Spinal cord (tissue), 10 donors: ENCODE measurements around the gene SAG. TPM values are rescaled to one million over a fixed set of nuclear protein-coding genes. Genes with fewer than 3 reads are reported as not detected.
"Not testable (repeated sequence)": the region's sequence is repeated elsewhere in the genome, so short reads cannot be mapped to it uniquely, and the experiment has no call there.

Experiments used
- DNase-seq, 6 donors: peaks; one replicate each; pipeline versions ENCODE4 v3.0.0 to v3.0.0-alpha.2; 2013 to 2015; ENCODE audit warnings: low spot score in 6 of 6, low read depth in 4 of 6
- H3K27ac ChIP-seq: one replicate; pipeline ENCODE4 v1.5.1; 2013; ENCODE audit warnings: low read depth, low read length, control low read depth
- H3K27me3 ChIP-seq: one replicate; pipeline ENCODE4 v1.6.1; 2013; ENCODE audit warnings: low read length; ENCODE audit not compliant: control insufficient read depth, insufficient read depth
- H3K36me3 ChIP-seq: one replicate; pipeline ENCODE4 v1.6.1; 2013; ENCODE audit warnings: low read length; ENCODE audit not compliant: control insufficient read depth, insufficient read depth
- H3K4me1 ChIP-seq: one replicate; pipeline ENCODE4 v1.6.1; 2013; ENCODE audit warnings: low read length; ENCODE audit not compliant: control insufficient read depth, insufficient read depth
- H3K4me3 ChIP-seq: one replicate; pipeline ENCODE4 v1.5.1; 2013; ENCODE audit warnings: low read depth, low read length, control low read depth
- H3K9me3 ChIP-seq: one replicate; pipeline ENCODE4 v1.6.1; 2013; ENCODE audit warnings: low read length; ENCODE audit not compliant: control insufficient read depth, insufficient read depth
- WGBS: methylation state at CpG from one replicate; pipeline ENCODE4 v1.1.5; 2013; ENCODE audit warnings: missing lambda C conversion rate; ENCODE audit not compliant: insufficient coverage; 5-methylcytosine and 5-hydroxymethylcytosine counted together
- polyA plus RNA-seq, 2 donors: library from polyadenylated mRNA; unstranded; fragments of 120-200 nt; gene quantifications; one replicate each; pipeline ENCODE4 v1.2.1, GENCODE V29; 2013; ENCODE audit not compliant: insufficient read length in 2 of 2
- total RNA-seq, 2 donors: library from RNA; depleted of rRNA in 1 of 2; stranded (reverse); fragments of 120-200 nt in 1 of 2; fragments of >200 nt in 1 of 2; gene quantifications; one replicate each; pipeline versions ENCODE4 v1.2.3 to v1.2.4, GENCODE V29; 2013 to 2014
- donor health status: healthy.

Gene SAG
- total and polyA plus RNA-seq, 4 donors = 0.48 to 0.69 (median 0.51) TPM; not detected in 1

DNA sequence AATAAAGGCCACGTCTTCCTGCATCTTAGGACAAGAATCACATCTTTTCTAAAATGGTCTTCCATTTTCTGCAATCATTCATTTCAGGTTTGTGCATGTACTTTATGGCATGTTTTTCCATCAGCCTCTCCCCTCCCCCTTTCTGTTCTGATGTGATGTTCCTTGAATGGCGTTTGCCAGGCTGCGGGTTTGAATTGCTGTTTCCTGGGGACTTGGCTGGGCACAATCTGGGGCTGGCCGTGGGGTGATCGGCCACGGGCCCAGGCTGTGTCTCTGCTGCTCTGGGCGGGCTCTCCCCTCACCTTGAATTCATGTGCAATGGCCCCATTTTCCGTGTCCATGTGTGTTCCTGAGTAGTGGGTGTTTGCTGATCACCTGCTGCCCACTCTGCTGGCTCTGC, 61.8 kb downstream of the SAG start:
- peaks cover 7% of the 10 kb centered on the region for H3K4me1 ChIP-seq
- no peak for DNase-seq
- H3K36me3 ChIP-seq = peaks cover 2% of the 10 kb centered on the region
- H3K4me3 ChIP-seq = no peak overlapping the region
- H3K9me3 ChIP-seq = peaks cover 1% of the 10 kb centered on the region
- WGBS = 78% methylated on average over 7 of the region's 8 CpGs
- no peak overlapping the region for H3K27ac ChIP-seq
- no peaks in the 10 kb centered on the region for H3K27me3 ChIP-seq

DNA sequence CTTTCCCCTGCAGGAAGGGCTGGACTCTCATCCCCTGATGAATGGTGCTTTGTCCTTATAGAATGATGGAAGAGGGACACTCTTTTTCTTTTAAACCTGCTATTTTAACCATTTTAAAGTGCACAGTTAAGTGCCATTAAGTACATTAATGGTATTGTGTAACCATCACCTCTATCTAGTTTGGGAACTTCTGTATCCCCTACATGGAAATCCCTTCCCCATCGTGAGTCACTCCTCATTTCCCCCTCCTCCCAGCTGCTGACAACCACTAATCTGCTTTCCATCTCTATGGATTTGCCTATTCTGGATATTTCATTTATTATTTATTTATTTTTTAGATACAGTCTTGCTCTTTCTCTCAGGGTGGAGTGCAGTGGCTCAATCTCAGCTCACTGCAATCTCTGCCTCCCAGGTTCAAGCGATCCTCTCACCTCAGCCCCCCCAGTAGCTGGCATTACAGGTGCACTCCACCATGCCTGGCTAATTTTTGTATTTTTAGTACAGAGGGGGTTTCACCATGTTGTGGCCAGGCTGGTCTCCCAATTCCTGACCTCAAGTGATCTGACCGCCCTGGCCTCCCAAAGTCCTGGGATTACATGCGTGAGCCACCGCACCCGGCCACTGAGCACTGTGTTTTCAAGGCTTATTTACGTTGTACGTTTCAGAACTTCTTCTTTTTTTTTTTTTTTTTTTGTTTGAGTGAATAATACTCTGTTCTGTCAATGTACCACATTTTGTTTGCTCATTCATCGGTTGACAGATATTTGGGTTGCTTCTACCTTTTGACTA, 62.5 kb downstream of the SAG start:
- no peak for DNase-seq
- peaks cover 2% of the 10 kb centered on the region for H3K36me3 ChIP-seq
- no peaks in the 10 kb centered on the region for H3K27me3 ChIP-seq
- no peak overlapping the region for H3K27ac ChIP-seq
- H3K9me3 ChIP-seq = peaks cover 1% of the 10 kb centered on the region
- no peak overlapping the region for H3K4me3 ChIP-seq
- WGBS = 96% methylated on average over 4 of the region's 9 CpGs
- peaks cover 7% of the 10 kb centered on the region for H3K4me1 ChIP-seq

DNA sequence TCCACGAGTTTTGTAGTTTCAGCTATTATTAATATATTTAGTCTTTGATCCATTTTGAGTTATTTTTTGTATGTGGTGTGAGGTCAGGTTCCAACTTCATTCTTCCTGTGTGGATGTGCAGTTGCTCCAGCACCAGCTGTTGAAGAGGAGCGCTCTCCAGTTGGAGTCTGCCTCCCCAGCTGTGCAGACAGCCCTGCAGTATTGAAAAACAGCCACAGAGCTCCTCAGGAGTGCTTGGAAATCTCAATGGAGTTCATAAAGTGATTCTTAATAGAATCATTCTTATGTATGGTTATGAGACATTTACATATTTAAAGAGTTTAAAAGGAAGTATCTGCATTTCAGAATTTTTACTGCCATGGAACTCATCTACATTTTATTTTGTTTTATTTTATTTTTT, 64.0 kb downstream of the SAG start:
- Histone ChIP-seq H3K27ac (no peak overlapping the region), H3K4me3 (no peak overlapping the region), H3K4me1 (peaks cover 7% of the 10 kb centered on the region), H3K27me3 (no peaks in the 10 kb centered on the region), H3K9me3 (peaks cover 1% of the 10 kb centered on the region), H3K36me3 (peaks cover 3% of the 10 kb centered on the region)
- no peak for DNase-seq
- no CpG with 5 or more reads among the region's 2 CpGs for WGBS

DNA sequence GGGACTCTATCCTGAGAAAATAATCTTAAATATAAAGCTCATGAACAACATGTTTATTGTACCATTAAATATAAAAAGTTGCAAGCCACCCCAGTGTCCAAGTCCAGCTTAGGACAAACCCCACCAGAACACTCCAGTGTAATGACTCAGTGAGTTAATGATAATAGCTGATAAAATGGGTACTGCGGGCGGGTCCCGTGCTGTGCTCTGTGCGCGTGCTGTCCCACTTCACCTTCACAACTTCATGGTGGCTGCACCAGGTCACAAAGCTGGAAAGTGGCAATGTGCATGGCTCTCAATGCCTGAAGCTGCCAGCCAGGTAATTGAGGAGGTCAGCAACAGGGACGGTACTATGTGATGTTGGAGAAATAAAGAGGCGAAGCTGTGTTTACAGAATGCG, 65.2 kb downstream of the SAG start:
- peaks cover 7% of the 10 kb centered on the region for H3K4me1 ChIP-seq
- peaks cover 7% of the 10 kb centered on the region for H3K36me3 ChIP-seq
- H3K27me3 ChIP-seq = no peaks in the 10 kb centered on the region
- H3K9me3 ChIP-seq = peaks cover 1% of the 10 kb centered on the region
- no peak overlapping the region for H3K27ac ChIP-seq
- DNase-seq = no peak
- 93% methylated on average over 3 of the region's 8 CpGs for WGBS
- no peak overlapping the region for H3K4me3 ChIP-seq

DNA sequence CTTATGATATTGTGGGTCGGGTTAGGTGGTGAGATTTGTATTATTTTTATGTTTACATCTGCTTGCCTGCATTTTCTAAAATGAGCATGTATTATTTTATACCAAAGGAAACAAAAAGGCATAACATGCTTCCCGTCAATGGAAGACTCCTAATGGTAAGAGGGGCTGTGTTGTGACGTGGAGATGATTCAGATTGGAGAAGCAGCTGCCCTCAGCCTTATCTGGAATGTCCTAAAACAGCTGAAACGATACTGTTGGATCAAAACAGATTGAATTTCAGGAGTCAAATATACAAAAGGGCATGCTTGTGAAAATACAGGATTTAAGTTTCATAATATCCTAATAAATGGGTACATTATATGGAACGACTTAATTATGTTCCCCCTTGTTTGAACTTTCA, 65.7 kb downstream of the SAG start:
- no peak overlapping the region for H3K4me3 ChIP-seq
- WGBS = 100% methylated on average over 1 of the region's 5 CpGs

DNA sequence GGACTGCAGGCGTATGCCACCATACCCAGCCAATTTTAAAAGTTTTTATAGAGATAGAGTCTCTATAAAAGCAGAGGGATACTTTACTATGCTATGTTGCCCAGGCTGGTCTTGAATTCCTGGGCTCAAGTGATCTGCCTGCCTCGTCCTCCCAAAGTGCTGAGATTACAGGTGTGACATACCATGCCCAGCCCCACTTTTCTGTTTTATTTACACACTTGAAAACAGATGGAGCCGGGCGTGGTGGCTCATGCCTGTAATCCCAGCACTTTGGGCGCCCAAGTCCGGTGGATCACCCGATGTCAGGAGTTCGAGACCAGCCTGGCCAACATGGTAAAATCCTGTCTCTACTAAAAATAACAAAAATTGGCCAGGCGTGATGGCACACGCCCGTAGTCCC, 67.2 kb downstream of the SAG start:
- not testable (repeated sequence) for H3K27me3 ChIP-seq, H3K4me3 ChIP-seq, H3K27ac ChIP-seq, H3K4me1 ChIP-seq, H3K9me3 ChIP-seq, DNase-seq, H3K36me3 ChIP-seq
- 100% methylated on average over 9 of the region's 11 CpGs for WGBS

More for the DNA sequence above, 65.7 kb downstream of the SAG start:
- DNase-seq = no peak
- Histone ChIP-seq H3K9me3 (peaks cover 1% of the 10 kb centered on the region), H3K36me3 (peaks cover 7% of the 10 kb centered on the region), H3K27me3 (no peaks in the 10 kb centered on the region), H3K4me1 (peaks cover 7% of the 10 kb centered on the region), H3K27ac (no peak overlapping the region)

DNA sequence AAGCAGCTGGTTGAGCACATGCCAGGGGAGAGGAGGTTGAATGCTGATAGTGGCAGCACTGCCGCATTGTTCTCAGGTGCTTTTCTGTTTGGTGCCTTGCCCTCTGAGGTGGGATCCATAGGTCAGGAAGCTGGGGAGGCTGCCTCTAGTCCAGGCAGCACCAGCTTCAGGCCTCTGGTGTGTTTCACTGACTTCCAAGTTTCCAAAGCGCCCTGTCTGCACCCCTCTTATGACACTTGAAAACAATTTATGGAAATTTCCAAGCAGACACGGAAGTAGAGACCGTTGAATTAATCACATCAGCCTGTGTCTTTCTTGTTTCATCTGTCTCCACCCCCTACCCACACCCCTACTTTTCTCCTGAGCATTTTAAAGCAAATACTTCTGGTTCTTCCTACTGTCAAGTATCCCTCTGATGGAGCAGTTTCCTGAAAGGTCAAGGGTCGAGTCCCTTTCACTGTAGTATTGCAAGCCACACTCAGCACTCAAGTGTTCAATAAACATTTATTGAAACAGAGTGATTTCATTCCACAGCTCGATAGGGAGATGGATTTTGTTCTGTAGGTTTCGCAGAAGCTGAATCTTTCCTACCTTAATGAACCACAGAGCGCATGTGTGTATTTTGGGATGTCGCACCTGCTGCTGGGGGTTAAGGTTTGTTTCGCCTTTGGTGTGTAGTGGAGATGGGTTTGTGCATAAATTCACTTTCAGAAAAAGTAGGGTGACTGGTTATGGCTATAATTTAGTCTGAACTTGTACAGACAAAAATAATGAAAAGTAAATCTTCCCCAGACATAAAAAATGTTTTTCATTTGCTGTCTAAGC, 68.1 kb downstream of the SAG start:
- peaks cover 1% of the 10 kb centered on the region for H3K9me3 ChIP-seq
- no peak overlapping the region for H3K4me3 ChIP-seq
- 86% methylated on average over 5 of the region's 10 CpGs for WGBS

DNA sequence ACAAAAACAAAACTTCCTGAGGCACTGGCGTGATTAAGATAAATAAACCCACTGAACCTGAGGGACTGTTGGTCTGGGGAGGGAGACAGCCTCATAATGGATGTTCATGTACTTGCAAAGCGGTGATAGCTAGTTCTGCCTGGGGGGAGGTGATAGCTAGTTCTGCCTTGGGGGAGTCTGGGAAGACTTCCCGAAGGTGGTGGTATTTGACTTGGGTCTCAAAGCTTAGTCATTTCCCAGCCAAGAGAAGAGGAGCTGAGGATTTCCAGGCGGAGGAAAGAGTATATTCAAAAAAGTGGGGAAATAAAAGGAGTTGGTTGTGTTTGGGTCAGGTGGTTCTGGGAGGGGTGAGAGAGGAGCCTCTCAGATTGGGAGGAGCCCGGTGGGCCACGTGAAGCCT, 71.4 kb downstream of the SAG start:
- H3K4me3 ChIP-seq = no peak overlapping the region
- H3K4me1 ChIP-seq = peaks cover 2% of the 10 kb centered on the region
- H3K27me3 ChIP-seq = no peaks in the 10 kb centered on the region
- no peaks in the 10 kb centered on the region for H3K9me3 ChIP-seq
- DNase-seq = no peak
- no peak overlapping the region for H3K27ac ChIP-seq
- peaks cover 7% of the 10 kb centered on the region for H3K36me3 ChIP-seq
- WGBS = 92% methylated on average over 5 of the region's 6 CpGs

More for the DNA sequence above, 68.1 kb downstream of the SAG start:
- Histone ChIP-seq H3K4me1 (no peaks in the 10 kb centered on the region), H3K27ac (no peak overlapping the region), H3K27me3 (no peaks in the 10 kb centered on the region), H3K36me3 (peaks cover 7% of the 10 kb centered on the region)
- no peak for DNase-seq

DNA sequence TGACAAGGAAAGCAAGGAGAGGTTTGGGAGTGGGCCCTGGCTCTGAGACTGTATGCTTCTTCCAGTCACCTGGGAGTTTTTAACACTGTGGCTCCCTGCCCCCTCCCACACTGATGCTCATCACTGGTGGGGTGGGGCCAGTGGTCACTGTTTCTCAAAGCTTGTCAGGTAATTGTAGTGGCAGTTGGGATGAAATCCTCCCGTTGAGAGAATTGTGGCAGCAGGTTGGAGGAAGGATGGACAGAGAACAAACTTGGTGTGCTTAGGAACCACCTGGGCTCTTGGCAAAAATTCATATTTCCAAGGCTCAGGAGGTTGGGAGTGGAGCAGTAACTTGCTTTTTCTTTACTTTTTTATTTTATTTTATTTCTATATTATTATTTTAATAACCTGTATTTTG, 71.8 kb downstream of the SAG start:
- H3K4me3 ChIP-seq = no peak overlapping the region

More for the DNA sequence above, 71.8 kb downstream of the SAG start:
- 63% methylated on average over 1 of the region's 1 CpG for WGBS
- H3K9me3 ChIP-seq = no peaks in the 10 kb centered on the region
- H3K4me1 ChIP-seq = peaks cover 6% of the 10 kb centered on the region
- H3K27me3 ChIP-seq = no peaks in the 10 kb centered on the region
- no peak overlapping the region for H3K27ac ChIP-seq
- H3K36me3 ChIP-seq = peaks cover 4% of the 10 kb centered on the region
- no peak for DNase-seq
